Astrocyte of the cerebellum (primary cell): ENCODE data around the gene AKAP12.

Experiments used
- DNase-seq: peaks from one replicate; pipeline ENCODE4 v3.0.0-alpha.2; 2011; ENCODE audit warnings: low read depth
- H3K4me3 ChIP-seq: 2 replicates; pipeline ENCODE4 v1.5.1; 2011; ENCODE audit warnings: mild to moderate bottlenecking, low read depth, low read length, moderate library complexity
- in situ Hi-C: cut with HindIII; loops from 2 replicates; pipeline ENCODE4 v1.10.0; 2017; ENCODE audit warnings: low sequenced_read_pairs
- TF ChIP-seq, protein P1 (sequence below): IDR thresholded peaks from 2 replicates; pipeline ENCODE4 v1.5.1; 2012; ENCODE audit warnings: low read length, low read depth, moderate library complexity, mild to moderate bottlenecking; ENCODE audit errors: missing control alignments

Gene AKAP12

DNA sequence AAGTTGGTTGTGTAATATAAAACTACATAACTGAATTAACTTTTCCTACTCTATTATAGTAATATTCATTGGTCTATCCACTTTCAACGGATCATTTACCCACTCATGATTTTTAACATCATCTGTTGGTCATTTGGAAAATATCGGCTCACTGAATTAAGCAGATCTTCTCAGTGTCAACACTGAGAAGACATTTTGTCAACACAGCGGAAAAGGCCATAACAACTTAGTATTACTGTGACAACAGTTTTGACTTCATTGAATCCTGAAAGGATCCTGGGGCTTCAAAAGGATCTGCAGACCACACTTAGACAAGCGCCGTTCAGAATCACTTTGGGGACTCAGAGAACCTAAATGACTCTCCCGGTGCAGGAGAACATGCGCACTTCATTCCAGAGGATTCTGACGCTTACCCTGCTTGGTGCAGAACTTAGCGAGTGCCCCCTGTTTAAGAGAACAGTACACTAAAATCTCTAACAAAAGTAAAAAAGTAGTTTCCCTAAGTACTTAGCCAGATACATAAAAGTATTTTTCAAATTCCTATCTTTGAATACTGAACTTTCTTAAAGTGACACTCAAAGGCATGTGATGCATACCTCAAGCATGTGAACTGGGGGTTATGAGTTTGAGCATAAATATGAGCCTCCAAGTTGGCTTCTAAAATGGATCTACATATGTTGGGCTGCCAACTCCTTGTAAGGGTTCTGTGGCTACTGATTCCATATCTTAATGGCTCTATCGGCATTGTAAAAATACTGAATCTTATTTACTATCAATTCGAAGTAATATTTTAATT lies 147.6 kb downstream of the AKAP12 start:
- in situ Hi-C loops = no loop called here
- H3K4me3 ChIP-seq = no peak overlapping the region
- DNase-seq = no peak
- TF ChIP-seq, protein P1, sequence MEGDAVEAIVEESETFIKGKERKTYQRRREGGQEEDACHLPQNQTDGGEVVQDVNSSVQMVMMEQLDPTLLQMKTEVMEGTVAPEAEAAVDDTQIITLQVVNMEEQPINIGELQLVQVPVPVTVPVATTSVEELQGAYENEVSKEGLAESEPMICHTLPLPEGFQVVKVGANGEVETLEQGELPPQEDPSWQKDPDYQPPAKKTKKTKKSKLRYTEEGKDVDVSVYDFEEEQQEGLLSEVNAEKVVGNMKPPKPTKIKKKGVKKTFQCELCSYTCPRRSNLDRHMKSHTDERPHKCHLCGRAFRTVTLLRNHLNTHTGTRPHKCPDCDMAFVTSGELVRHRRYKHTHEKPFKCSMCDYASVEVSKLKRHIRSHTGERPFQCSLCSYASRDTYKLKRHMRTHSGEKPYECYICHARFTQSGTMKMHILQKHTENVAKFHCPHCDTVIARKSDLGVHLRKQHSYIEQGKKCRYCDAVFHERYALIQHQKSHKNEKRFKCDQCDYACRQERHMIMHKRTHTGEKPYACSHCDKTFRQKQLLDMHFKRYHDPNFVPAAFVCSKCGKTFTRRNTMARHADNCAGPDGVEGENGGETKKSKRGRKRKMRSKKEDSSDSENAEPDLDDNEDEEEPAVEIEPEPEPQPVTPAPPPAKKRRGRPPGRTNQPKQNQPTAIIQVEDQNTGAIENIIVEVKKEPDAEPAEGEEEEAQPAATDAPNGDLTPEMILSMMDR = no peak

DNA sequence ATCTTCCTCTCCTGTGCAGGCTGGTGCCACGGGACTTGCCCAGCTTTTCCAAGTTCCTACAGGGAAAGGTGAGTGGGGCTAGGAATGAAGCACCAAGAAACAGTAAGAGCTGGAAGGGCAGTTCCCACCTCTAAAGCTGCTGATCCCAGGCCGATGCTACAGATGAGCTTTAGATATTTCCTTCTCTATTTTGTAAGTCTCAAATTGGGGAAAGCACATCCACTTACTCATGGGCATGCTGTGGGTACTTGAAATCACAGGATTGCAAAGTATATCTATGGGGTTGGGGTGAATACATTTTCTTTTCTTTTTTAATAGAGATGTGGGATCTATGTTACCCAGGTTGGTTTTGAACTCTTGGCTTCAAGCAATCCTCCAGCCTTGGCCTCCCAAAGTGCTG lies 148.5 kb downstream of the AKAP12 start:
- in situ Hi-C loops = no loop called here
- TF ChIP-seq, protein P1 = no peak
- no peak for DNase-seq
- H3K4me3 ChIP-seq = no peak overlapping the region

DNA sequence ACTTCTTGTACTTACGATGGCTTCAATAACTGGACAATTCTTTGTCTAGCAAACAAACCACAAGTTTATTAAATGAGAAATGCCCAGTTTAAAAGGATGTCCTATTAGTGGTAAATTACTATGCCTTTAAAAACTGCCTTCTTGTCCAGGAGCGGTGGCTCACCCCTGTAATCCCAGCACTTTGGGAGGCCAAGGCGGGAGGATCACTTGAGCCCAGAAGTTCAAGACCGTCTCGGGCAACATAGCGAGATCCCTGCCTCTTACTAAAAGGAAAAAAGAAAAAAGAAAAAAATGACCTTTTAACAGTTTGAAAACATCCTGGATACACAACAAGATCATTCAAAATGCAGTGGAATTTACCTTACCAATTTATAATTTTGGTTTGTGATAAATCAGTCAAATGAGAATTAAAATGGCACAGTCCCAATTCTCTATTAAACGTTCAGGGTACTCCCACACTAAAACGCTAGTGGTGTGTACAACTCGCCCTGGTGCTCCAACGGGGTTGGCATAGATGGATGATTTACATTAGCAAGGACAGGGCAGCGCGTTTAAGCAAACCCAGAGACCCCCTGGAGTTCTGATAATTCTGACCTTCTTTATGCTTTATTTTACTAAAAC lies 149.3 kb downstream of the AKAP12 start:
- in situ Hi-C loops = no loop called here
- TF ChIP-seq, protein P1 = no peak
- DNase-seq = no peak
- H3K4me3 ChIP-seq = peak overlapping the region; percentile 89

DNA sequence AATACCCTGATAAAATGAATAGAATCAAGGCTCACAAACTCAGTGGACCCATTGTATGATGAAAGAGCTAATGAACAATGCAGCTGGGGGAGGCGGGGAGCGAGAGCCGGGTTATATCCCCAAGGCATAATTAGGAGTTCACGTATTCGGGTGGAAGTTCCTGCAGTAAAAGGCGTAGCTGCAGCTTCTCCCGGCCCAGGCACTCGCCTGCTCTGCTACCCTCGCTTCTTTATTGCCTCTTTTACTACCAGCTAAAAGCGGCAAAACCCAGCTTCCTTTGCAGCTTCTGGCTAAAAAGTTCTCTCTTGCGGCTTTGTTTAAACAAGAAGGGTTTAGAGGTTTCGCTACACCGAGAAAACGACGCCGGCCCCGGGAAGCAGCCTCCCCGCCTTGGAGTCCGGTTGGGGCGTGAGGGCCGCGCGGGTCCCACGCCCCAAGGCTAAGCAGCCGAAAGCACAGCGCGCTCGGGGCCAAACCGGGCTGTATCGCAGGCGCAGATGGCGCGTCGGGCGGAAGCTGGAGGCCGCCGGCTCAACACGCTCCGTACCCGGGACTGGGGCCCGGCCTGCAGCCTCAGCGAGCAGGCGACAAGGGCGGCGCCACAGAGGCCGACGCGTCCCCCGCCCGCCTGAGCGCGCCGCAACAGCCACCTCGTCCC lies 150.0 kb downstream of the AKAP12 start:
- TF ChIP-seq, protein P1 = no peak
- DNase-seq = no peak
- H3K4me3 ChIP-seq = peak overlapping the region; percentile 89
- in situ Hi-C loops = no loop called here

DNA sequence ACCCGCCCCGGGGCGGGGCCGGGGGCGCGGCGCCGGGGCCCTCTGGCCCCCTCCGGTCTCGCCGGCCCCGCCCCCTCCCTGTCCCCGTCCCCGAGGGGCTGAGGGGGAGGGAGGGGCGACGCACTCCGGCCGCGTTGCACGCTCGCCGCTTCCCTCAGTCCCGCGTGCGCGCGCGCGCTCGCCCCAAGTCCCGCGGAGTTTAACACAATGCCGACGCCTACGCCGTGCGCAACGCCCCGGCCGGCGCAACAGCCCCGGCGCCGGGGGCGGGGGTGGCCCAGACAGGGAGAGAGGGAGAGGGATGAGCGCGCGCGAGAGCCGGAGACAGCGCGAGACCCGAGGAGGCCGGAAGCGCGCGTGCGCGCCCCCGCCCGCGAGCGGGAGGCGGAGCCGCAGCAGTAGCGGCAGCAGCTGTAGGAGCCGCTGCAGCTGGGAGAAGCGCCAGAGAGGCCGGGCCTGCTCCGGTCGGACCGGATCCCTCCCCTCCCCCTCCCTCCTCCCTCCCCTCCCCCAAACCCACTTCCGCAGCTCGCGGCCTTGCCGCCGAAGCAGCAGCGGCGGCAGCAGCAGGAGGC lies 150.6 kb downstream of the AKAP12 start:
- DNase-seq = peak; percentile 95
- peak overlapping the region; percentile 89 for H3K4me3 ChIP-seq
- in situ Hi-C loops = no loop called here
- TF ChIP-seq, protein P1 = no peak

DNA sequence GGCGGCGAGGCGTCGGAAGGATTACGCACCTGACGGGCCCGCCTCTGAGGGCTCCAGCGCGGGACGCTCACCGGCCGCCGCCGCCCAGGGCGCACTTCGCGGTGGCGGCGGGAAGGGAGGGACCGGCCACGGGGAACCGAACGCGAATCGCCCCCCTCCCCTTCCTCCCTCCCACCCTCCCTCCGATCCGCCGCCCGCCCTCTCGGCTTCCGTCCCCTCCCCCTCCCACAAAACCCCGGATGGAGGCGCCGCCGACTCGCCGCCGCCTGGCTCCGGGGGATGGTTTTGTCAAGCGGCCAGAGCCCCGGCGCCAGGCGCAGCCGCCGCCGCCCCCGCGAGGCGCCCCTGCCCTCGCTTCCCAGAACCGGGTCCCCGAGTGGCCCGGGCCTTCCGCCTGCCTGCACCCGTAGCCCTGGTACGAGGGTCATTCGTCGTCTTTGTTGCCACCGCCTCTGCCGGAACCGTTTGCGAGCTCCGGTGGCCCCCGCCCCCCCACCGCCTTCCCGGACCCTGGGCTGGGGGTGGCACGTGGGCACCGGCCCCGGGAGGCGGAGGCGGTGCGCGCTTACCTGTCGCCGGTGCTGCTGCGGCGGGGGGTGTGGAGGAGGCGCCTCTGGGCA lies 151.2 kb downstream of the AKAP12 start:
- no peak for DNase-seq
- TF ChIP-seq, protein P1 = no peak
- H3K4me3 ChIP-seq = peak overlapping the region; percentile 89
- in situ Hi-C loops = no loop called here
